DOHH2 (cell line): ENCODE measurements around the gene GLRA3.

Experiments used
- EZH2phosphoT487 ChIP-seq: fragments of 200-600 bp; sonication (generic); IDR thresholded peaks from 2 replicates; pipeline ENCODE4 v1.6.1; 2017; ENCODE audit warnings: borderline replicate concordance, mild to moderate bottlenecking, antibody characterized with exemption, low read length, moderate library complexity, mixed read lengths
- TF ChIP-seq, protein P1 (sequence below): fragments of 200-600 bp; sonication (generic); IDR thresholded peaks from one replicate; pipeline ENCODE4 v1.5.1; 2014; ENCODE audit warnings: antibody characterized with exemption, mild to moderate bottlenecking, low read depth, low read length; ENCODE audit not compliant: poor library complexity, severe bottlenecking

GRCh38 chr4:174681723-174682300 is 147.2 kb downstream of the GLRA3 start:
- TF ChIP-seq, protein P1, sequence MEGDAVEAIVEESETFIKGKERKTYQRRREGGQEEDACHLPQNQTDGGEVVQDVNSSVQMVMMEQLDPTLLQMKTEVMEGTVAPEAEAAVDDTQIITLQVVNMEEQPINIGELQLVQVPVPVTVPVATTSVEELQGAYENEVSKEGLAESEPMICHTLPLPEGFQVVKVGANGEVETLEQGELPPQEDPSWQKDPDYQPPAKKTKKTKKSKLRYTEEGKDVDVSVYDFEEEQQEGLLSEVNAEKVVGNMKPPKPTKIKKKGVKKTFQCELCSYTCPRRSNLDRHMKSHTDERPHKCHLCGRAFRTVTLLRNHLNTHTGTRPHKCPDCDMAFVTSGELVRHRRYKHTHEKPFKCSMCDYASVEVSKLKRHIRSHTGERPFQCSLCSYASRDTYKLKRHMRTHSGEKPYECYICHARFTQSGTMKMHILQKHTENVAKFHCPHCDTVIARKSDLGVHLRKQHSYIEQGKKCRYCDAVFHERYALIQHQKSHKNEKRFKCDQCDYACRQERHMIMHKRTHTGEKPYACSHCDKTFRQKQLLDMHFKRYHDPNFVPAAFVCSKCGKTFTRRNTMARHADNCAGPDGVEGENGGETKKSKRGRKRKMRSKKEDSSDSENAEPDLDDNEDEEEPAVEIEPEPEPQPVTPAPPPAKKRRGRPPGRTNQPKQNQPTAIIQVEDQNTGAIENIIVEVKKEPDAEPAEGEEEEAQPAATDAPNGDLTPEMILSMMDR = no peak
- no peak for TF ChIP-seq EZH2phosphoT487
